Rectal smooth muscle tissue (tissue), 1 donor: Measurements from ENCODE around the gene GPR132.

ENCODE experiments used
- H3K27ac ChIP-seq: one replicate; pipeline ENCODE4 v1.7.0; 2013; ENCODE audit warnings: low read depth, low read length, inconsistent platforms
- H3K27me3 ChIP-seq: one replicate; pipeline ENCODE4 v1.7.0; 2013; ENCODE audit warnings: low read length; ENCODE audit not compliant: control insufficient read depth, insufficient read depth
- H3K36me3 ChIP-seq: one replicate; pipeline ENCODE4 v1.7.0; 2013; ENCODE audit warnings: low read length; ENCODE audit not compliant: control insufficient read depth, insufficient read depth
- H3K4me1 ChIP-seq: one replicate; pipeline ENCODE4 v1.7.0; 2013; ENCODE audit warnings: low read length; ENCODE audit not compliant: control insufficient read depth, insufficient read depth
- H3K4me3 ChIP-seq: one replicate; pipeline ENCODE4 v1.7.0; 2013; ENCODE audit warnings: low read length
- H3K9ac ChIP-seq: one replicate; pipeline ENCODE4 v1.7.0; 2013; ENCODE audit warnings: low read length

Gene GPR132

GRCh38 chr14:105077649-105077995, 12.4 kb upstream of the GPR132 start:
- Histone ChIP-seq H3K9ac (no peak overlapping the region), H3K27ac (no peak overlapping the region), H3K27me3 (peaks cover 18% of the 10 kb centered on the region), H3K4me1 (no peaks in the 10 kb centered on the region), H3K36me3 (no peaks in the 10 kb centered on the region), H3K4me3 (no peak overlapping the region)

GRCh38 chr14:105076805-105077648, 11.8 kb upstream of the GPR132 start:
- peaks cover 23% of the 10 kb centered on the region for H3K27me3 ChIP-seq
- no peak overlapping the region for H3K9ac ChIP-seq
- no peak overlapping the region for H3K4me3 ChIP-seq

GRCh38 chr14:105076296-105076804, 11.1 kb upstream of the GPR132 start:
- Histone ChIP-seq H3K27ac (no peak overlapping the region), H3K4me1 (no peaks in the 10 kb centered on the region), H3K36me3 (no peaks in the 10 kb centered on the region), H3K9ac (no peak overlapping the region), H3K27me3 (peaks cover 23% of the 10 kb centered on the region), H3K4me3 (no peak overlapping the region)

More at GRCh38 chr14:105076805-105077648, 11.8 kb upstream of the GPR132 start:
- Histone ChIP-seq H3K27ac (no peak overlapping the region), H3K36me3 (no peaks in the 10 kb centered on the region), H3K4me1 (no peaks in the 10 kb centered on the region)

GRCh38 chr14:105075379-105076295, 10.4 kb upstream of the GPR132 start:
- Histone ChIP-seq H3K27ac (no peak overlapping the region), H3K4me1 (no peaks in the 10 kb centered on the region), H3K27me3 (peaks cover 23% of the 10 kb centered on the region), H3K4me3 (no peak overlapping the region), H3K36me3 (no peaks in the 10 kb centered on the region), H3K9ac (no peak overlapping the region)

GRCh38 chr14:105074601-105075053, 9.4 kb upstream of the GPR132 start:
- H3K4me3 ChIP-seq: no peak overlapping the region
- peaks cover 27% of the 10 kb centered on the region for H3K27me3 ChIP-seq
- no peak overlapping the region for H3K27ac ChIP-seq
- no peaks in the 10 kb centered on the region for H3K4me1 ChIP-seq
- H3K36me3 ChIP-seq: no peaks in the 10 kb centered on the region
- H3K9ac ChIP-seq: no peak overlapping the region

- no peak overlapping the region for H3K4me3 ChIP-seq
- H3K9ac ChIP-seq: no peak overlapping the region
- H3K27me3 ChIP-seq: peaks cover 27% of the 10 kb centered on the region
- no peaks in the 10 kb centered on the region for H3K36me3 ChIP-seq
- no peak overlapping the region for H3K27ac ChIP-seq
- H3K4me1 ChIP-seq: no peaks in the 10 kb centered on the region
Measured at GRCh38 chr14:105073720-105074600, 8.7 kb upstream of the GPR132 start.

GRCh38 chr14:105072892-105073719, 7.9 kb upstream of the GPR132 start:
- H3K9ac ChIP-seq: no peak overlapping the region
- no peaks in the 10 kb centered on the region for H3K4me1 ChIP-seq
- H3K4me3 ChIP-seq: no peak overlapping the region
- no peaks in the 10 kb centered on the region for H3K36me3 ChIP-seq
- H3K27ac ChIP-seq: no peak overlapping the region
- peaks cover 27% of the 10 kb centered on the region for H3K27me3 ChIP-seq

GRCh38 chr14:105072381-105072861, 7.2 kb upstream of the GPR132 start:
- Histone ChIP-seq H3K4me3 (no peak overlapping the region), H3K9ac (no peak overlapping the region), H3K27me3 (peaks cover 28% of the 10 kb centered on the region), H3K27ac (no peak overlapping the region), H3K36me3 (no peaks in the 10 kb centered on the region), H3K4me1 (no peaks in the 10 kb centered on the region)

GRCh38 chr14:105071942-105072341, 6.7 kb upstream of the GPR132 start:
- H3K9ac ChIP-seq: no peak overlapping the region
- H3K4me3 ChIP-seq: no peak overlapping the region
- H3K27me3 ChIP-seq: peaks cover 26% of the 10 kb centered on the region
- H3K4me1 ChIP-seq: no peaks in the 10 kb centered on the region
- H3K27ac ChIP-seq: no peak overlapping the region
- no peaks in the 10 kb centered on the region for H3K36me3 ChIP-seq

- H3K27ac ChIP-seq: no peak overlapping the region
- no peak overlapping the region for H3K9ac ChIP-seq
- no peak overlapping the region for H3K4me3 ChIP-seq
- H3K27me3 ChIP-seq: peaks cover 26% of the 10 kb centered on the region
- H3K36me3 ChIP-seq: no peaks in the 10 kb centered on the region
- H3K4me1 ChIP-seq: no peaks in the 10 kb centered on the region
Measured at GRCh38 chr14:105071326-105071725, 6.1 kb upstream of the GPR132 start.

GRCh38 chr14:105070760-105071137, 5.5 kb upstream of the GPR132 start:
- H3K27ac ChIP-seq: no peak overlapping the region
- H3K27me3 ChIP-seq: peaks cover 26% of the 10 kb centered on the region
- H3K9ac ChIP-seq: no peak overlapping the region
- no peaks in the 10 kb centered on the region for H3K36me3 ChIP-seq
- H3K4me1 ChIP-seq: no peaks in the 10 kb centered on the region
- H3K4me3 ChIP-seq: no peak overlapping the region
